Upper lobe of left lung (tissue), 6 donors: ENCODE measurements around the gene TPO. TPM values are rescaled to one million over a fixed set of nuclear protein-coding genes. Genes with fewer than 3 reads are reported as not detected.

ENCODE experiments used
- ATAC-seq, 2 donors: fragments of 200-7000 bp; cut with Tn5 transposase; one replicate each; pipeline ENCODE4 v1.9.1; 2022; ENCODE audit warnings: mild to moderate bottlenecking in 2 of 2, moderate library complexity in 2 of 2; ENCODE audit not compliant: low FRiP score in 2 of 2
- DNase-seq, 2 donors: peaks; one replicate each; pipeline ENCODE4 v3.0.0-alpha.2; 2019 to 2020
- H3K27ac ChIP-seq, 4 donors: fragments of 200-600 bp; sonication (generic); one replicate each; pipeline ENCODE4 v1.5.1; 2016 to 2019
- H3K27me3 ChIP-seq, 4 donors: fragments of 200-600 bp; sonication (generic); one replicate each; pipeline ENCODE4 v1.5.1; 2017 to 2019
- H3K36me3 ChIP-seq, 4 donors: fragments of 200-600 bp; sonication (generic); one replicate each; pipeline ENCODE4 v1.5.1; 2016 to 2019
- H3K4me1 ChIP-seq, 4 donors: fragments of 200-600 bp; sonication (generic); one replicate each; pipeline ENCODE4 v1.5.1; 2018 to 2019
- H3K4me3 ChIP-seq, 4 donors: fragments of 200-600 bp; sonication (generic); one replicate each; pipeline ENCODE4 v1.5.1; 2017 to 2019; ENCODE audit warnings: mild to moderate bottlenecking in 2 of 4, moderate library complexity in 1 of 4
- H3K9me3 ChIP-seq, 4 donors: fragments of 200-600 bp; sonication (generic); one replicate each; pipeline ENCODE4 v1.5.1; 2018 to 2019
- CTCF ChIP-seq, 6 experiments: fragments of 450-650 bp in 4 of 6; fragments of 200-600 bp in 2 of 6; sonication (generic) in 2 of 6; IDR thresholded peaks; one replicate each; pipeline ENCODE4 v1.5.1; 2016 to 2019; ENCODE audit warnings: antibody characterized with exemption in 6 of 6
- EP300 ChIP-seq, 4 donors: sonication (generic); formaldehyde crosslinking; IDR thresholded peaks; one replicate each; pipeline ENCODE4 v1.5.1; 2017; ENCODE audit warnings: antibody characterized with exemption in 4 of 4, control low read depth in 2 of 4
- POLR2A ChIP-seq, 4 donors: fragments of 450-650 bp; IDR thresholded peaks; one replicate each; pipeline ENCODE4 v1.5.1; 2016 to 2017; ENCODE audit warnings: antibody characterized with exemption in 4 of 4, mild to moderate bottlenecking in 2 of 4
- POLR2AphosphoS5 ChIP-seq, 2 donors: sonication (generic); formaldehyde crosslinking; IDR thresholded peaks; one replicate each; pipeline ENCODE4 v1.5.1; 2017; ENCODE audit warnings: antibody characterized with exemption in 2 of 2
- WGBS, 2 donors: methylation state at CpG; one replicate each; pipeline ENCODE4 v1.1.5; 2017 to 2018; 5-methylcytosine and 5-hydroxymethylcytosine counted together
- total RNA-seq, 6 donors: library from RNA; depleted of rRNA in 4 of 6; stranded (reverse); fragments of >200 nt in 4 of 6; gene quantifications; one replicate each; pipeline versions ENCODE4 v1.1.0 to v1.2.1, GENCODE V29; 2016 to 2021
- donor health status: DM: no; HTN: no; CAD: no; lungs with moderate emphysema.
- donor health status: DM: no; HTN: yes; CAD: no; lungs with severe emphysema.

Gene TPO
- total RNA-seq, 6 donors from 2014 or later: 0.06 to 0.39 TPM; not detected in 4

DNA sequence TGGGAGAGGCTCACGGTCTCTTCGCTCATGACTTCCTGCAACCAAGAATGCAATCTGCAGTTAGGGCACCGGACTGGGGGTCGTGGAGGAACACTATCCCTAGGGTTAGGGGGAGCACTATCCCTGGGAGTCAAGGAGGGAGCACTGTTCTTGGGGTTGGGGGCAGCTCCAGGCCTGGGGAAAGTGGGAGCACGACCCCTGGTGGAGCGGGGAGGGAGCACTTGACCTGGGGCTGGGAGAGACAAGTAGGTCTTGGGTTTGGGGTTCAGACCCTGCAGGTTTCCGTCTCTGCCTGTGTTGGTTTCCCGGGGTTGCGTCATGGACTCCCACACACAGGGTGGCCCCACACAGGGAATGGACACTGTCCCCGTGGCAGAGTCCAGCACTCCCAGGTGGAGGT lies 133.6 kb downstream of the TPO start:
- 83 to 85% methylated on average over 7 to 10 of the region's 10 CpGs for WGBS, 2 donors

GRCh38 chr2:1548910-1549673 lies 135.8 kb downstream of the TPO start:
- DNase-seq (no peak), ATAC-seq (no peak)
- H3K27ac ChIP-seq: no peak overlapping the region
- TF ChIP-seq POLR2A (IDR thresholded peaks at IDR 0.05) (no peak), EP300 (IDR thresholded peaks at IDR 0.05) (no peak), POLR2AphosphoS5 (IDR thresholded peaks at IDR 0.05) (no peak), CTCF (IDR thresholded peaks at IDR 0.05) (no peak)
- no peaks in the 10 kb centered on the region for H3K36me3 ChIP-seq
- no peaks in the 10 kb centered on the region for H3K27me3 ChIP-seq
- H3K4me1 ChIP-seq: peaks cover 4 to 19% (median 7%) of the 10 kb centered on the region in 4 donors
- WGBS, 2 donors: 78 to 81% methylated on average over 7 to 15 of the region's 15 CpGs
- no peak overlapping the region for H3K4me3 ChIP-seq
- H3K9me3 ChIP-seq: no peaks in the 10 kb centered on the region

More for the DNA sequence above, 133.6 kb downstream of the TPO start:
- H3K9me3 ChIP-seq: no peaks in the 10 kb centered on the region
- H3K27me3 ChIP-seq: no peaks in the 10 kb centered on the region
- ATAC-seq (no peak), DNase-seq (peak in 1 of 2 donors; percentile 35)
- no peaks in the 10 kb centered on the region for H3K36me3 ChIP-seq
- H3K27ac ChIP-seq: no peak overlapping the region
- TF ChIP-seq POLR2AphosphoS5 (IDR thresholded peaks at IDR 0.05) (no peak), EP300 (IDR thresholded peaks at IDR 0.05) (no peak), CTCF (IDR thresholded peaks at IDR 0.05) (no peak), POLR2A (IDR thresholded peaks at IDR 0.05) (no peak)
- H3K4me1 ChIP-seq: peaks cover 4 to 15% (median 7%) of the 10 kb centered on the region in 4 donors
- H3K4me3 ChIP-seq: no peak overlapping the region

GRCh38 chr2:1550076-1550475 lies 136.8 kb downstream of the TPO start:
- no peak for TF ChIP-seq CTCF (IDR thresholded peaks at IDR 0.05)
- TF ChIP-seq EP300 (IDR thresholded peaks at IDR 0.05): no peak
- no peak for TF ChIP-seq POLR2AphosphoS5 (IDR thresholded peaks at IDR 0.05)
- no peak for TF ChIP-seq POLR2A (IDR thresholded peaks at IDR 0.05)
- no peaks in the 10 kb centered on the region for H3K36me3 ChIP-seq
- no peaks in the 10 kb centered on the region for H3K27me3 ChIP-seq
- no peak overlapping the region for H3K4me3 ChIP-seq
- no peaks in the 10 kb centered on the region for H3K9me3 ChIP-seq
- H3K4me1 ChIP-seq: peaks cover 4 to 22% (median 7%) of the 10 kb centered on the region in 4 donors
- ATAC-seq: no peak
- DNase-seq: no peak
- H3K27ac ChIP-seq: no peak overlapping the region
- WGBS, 2 donors: 65 to 77% methylated on average over 5 of the region's 5 CpGs

- WGBS, 2 donors: 30 to 73% methylated on average over 11 to 32 of the region's 32 CpGs
- Histone ChIP-seq H3K4me3 (no peak overlapping the region), H3K27me3 (no peaks in the 10 kb centered on the region), H3K9me3 (no peaks in the 10 kb centered on the region), H3K27ac (no peak overlapping the region), H3K36me3 (no peaks in the 10 kb centered on the region), H3K4me1 (peaks cover 4 to 20% (median 7%) of the 10 kb centered on the region in 4 donors)
- peak; percentile 62 to 80 for ATAC-seq
- no peak for TF ChIP-seq POLR2A (IDR thresholded peaks at IDR 0.05)
- TF ChIP-seq CTCF (IDR thresholded peaks at IDR 0.05): peak; percentile 87 to 93 (median 90)
- peak; percentile 52 to 94 for DNase-seq
Observed at GRCh38 chr2:1550658-1551316, 137.5 kb downstream of the TPO start.
